IMR-90 (cell line): ENCODE results near the gene SLC35E4. TPM values are rescaled to one million over a fixed set of nuclear protein-coding genes. Genes with fewer than 3 reads are reported as not detected.

Experiments used
- ATAC-seq: fragments of 200-7000 bp; cut with Tn5 transposase; 2 replicates; pipeline ENCODE4 v1.9.1; 2020; ENCODE audit warnings: low read depth, mild to moderate bottlenecking, moderate library complexity
- BruUV-seq: library from RNA; stranded (reverse); fragments of 400-500 nt; replicated peaks from 2 replicates; lab custom pipeline; 2021; lab: Mats Ljungman, UMichigan
- CTCF ChIA-PET: fragments of 300-600 bp; formaldehyde crosslinking; extraction: SDS; loops from one replicate; lab custom pipeline; 2021; ENCODE audit warnings: antibody characterized with exemption; lab: Yijun Ruan, JAX
- POLR2A ChIA-PET: fragments of 300-600 bp; sonication (Branson Sonifier 250); formaldehyde crosslinking; loops from one replicate; lab custom pipeline; 2022; ENCODE audit warnings: antibody characterized with exemption; ENCODE audit not compliant: unreplicated experiment; lab: Charles Lee
- DNase-seq: peaks from one replicate; pipeline ENCODE4 v3.0.0; 2013
- H2AFZ ChIP-seq: replicated peaks from 2 replicates; pipeline ENCODE3; 2013; ENCODE audit warnings: low read length, mild to moderate bottlenecking; ENCODE audit not compliant: poor library complexity
- H2AK5ac ChIP-seq: 2 replicates; pipeline ENCODE4 v1.6.1; 2013; ENCODE audit warnings: low read depth, low read length, inconsistent platforms
- H2AK9ac ChIP-seq: replicated peaks from 2 replicates; pipeline ENCODE3; 2013; ENCODE audit warnings: mild to moderate bottlenecking, low read depth, low read length, moderate library complexity; ENCODE audit not compliant: poor library complexity
- H2BK120ac ChIP-seq: 2 replicates; pipeline ENCODE4 v1.6.1; 2013; ENCODE audit warnings: low read depth, low read length, inconsistent platforms
- H2BK15ac ChIP-seq: 3 replicates; pipeline ENCODE4 v1.6.1; 2013; ENCODE audit warnings: low read depth, low read length, inconsistent platforms
- H2BK20ac ChIP-seq: 2 replicates; pipeline ENCODE4 v1.6.1; 2013; ENCODE audit warnings: low read depth, mild to moderate bottlenecking, inconsistent platforms, low read length, moderate library complexity
- H2BK5ac ChIP-seq: 2 replicates; pipeline ENCODE4 v1.6.1; 2013; ENCODE audit warnings: mild to moderate bottlenecking, low read depth, low read length, inconsistent platforms; ENCODE audit not compliant: poor library complexity, severe bottlenecking
- H3K14ac ChIP-seq: replicated peaks from 2 replicates; pipeline ENCODE4 v1.6.1; 2013; ENCODE audit warnings: low read depth, low read length, inconsistent platforms
- H3K18ac ChIP-seq: 2 replicates; pipeline ENCODE4 v1.6.1; 2013; ENCODE audit warnings: low read depth, low read length, control low read depth
- H3K23ac ChIP-seq: 2 replicates; pipeline ENCODE4 v1.6.1; 2013; ENCODE audit warnings: low read depth, low read length, inconsistent platforms
- H3K27ac ChIP-seq: 2 replicates; pipeline ENCODE4 v1.5.1; 2013; ENCODE audit warnings: mild to moderate bottlenecking, control low read depth, low read length; ENCODE audit not compliant: insufficient read depth
- H3K27me3 ChIP-seq: 2 replicates; pipeline ENCODE4 v1.6.1; 2013; ENCODE audit warnings: low read length; ENCODE audit not compliant: control insufficient read depth, insufficient read depth
- H3K36me3 ChIP-seq: 2 replicates; pipeline ENCODE4 v1.6.1; 2013; ENCODE audit warnings: low read length, mixed read lengths; ENCODE audit not compliant: control insufficient read depth, insufficient read depth
- H3K4ac ChIP-seq: 2 replicates; pipeline ENCODE4 v1.6.1; 2013; ENCODE audit warnings: low read depth, low read length, inconsistent platforms
- H3K4me1 ChIP-seq: 2 replicates; pipeline ENCODE4 v1.6.1; 2013; ENCODE audit warnings: low read length, mixed read lengths; ENCODE audit not compliant: control insufficient read depth, insufficient read depth
- H3K4me2 ChIP-seq: 2 replicates; pipeline ENCODE4 v1.6.1; 2013; ENCODE audit warnings: low read depth, mild to moderate bottlenecking, control low read depth, low read length, moderate library complexity
- H3K4me3 ChIP-seq: 2 replicates; pipeline ENCODE4 v1.5.1; 2013; ENCODE audit warnings: low read depth, mild to moderate bottlenecking, control low read depth, low read length, moderate library complexity; ENCODE audit not compliant: insufficient read depth
- H3K56ac ChIP-seq: 2 replicates; pipeline ENCODE4 v1.6.1; 2013; ENCODE audit warnings: low read length, inconsistent platforms; ENCODE audit not compliant: insufficient read depth; ENCODE audit errors: extremely low read depth
- H3K79me1 ChIP-seq, 2 experiments: 2 replicates each; pipeline ENCODE4 v1.6.1; 2013; ENCODE audit warnings: low read length in 2 of 2, inconsistent platforms in 1 of 2, low read depth in 1 of 2
- H3K9ac ChIP-seq: 2 replicates; pipeline ENCODE4 v1.6.1; 2013; ENCODE audit warnings: low read depth, low read length, control low read depth
- H3K9me1 ChIP-seq: 2 replicates; pipeline ENCODE4 v1.6.1; 2013; ENCODE audit warnings: low read length, inconsistent platforms; ENCODE audit not compliant: insufficient read depth
- H3K9me3 ChIP-seq: 2 replicates; pipeline ENCODE4 v1.6.1; 2013; ENCODE audit warnings: low read length; ENCODE audit not compliant: control insufficient read depth, insufficient read depth
- H4K20me1 ChIP-seq: 2 replicates; pipeline ENCODE4 v1.6.1; 2013; ENCODE audit warnings: low read length, inconsistent platforms; ENCODE audit not compliant: insufficient read depth
- H4K5ac ChIP-seq: 2 replicates; pipeline ENCODE4 v1.6.1; 2013; ENCODE audit warnings: mild to moderate bottlenecking, low read depth, low read length, control low read depth
- H4K8ac ChIP-seq, 2 experiments: 2 replicates each; pipeline ENCODE4 v1.6.1; 2013; ENCODE audit warnings: low read depth in 2 of 2, low read length in 2 of 2, control low read depth in 1 of 2, inconsistent platforms in 1 of 2
- H4K91ac ChIP-seq: 2 replicates; pipeline ENCODE4 v1.6.1; 2013; ENCODE audit warnings: low read depth, low read length, inconsistent platforms; ENCODE audit not compliant: insufficient read depth
- BHLHE40 ChIP-seq: fragments of 150-350 bp; IDR thresholded peaks from 2 replicates; pipeline ENCODE4 v1.6.1; 2016; ENCODE audit warnings: mild to moderate bottlenecking, low read depth, low read length
- CEBPB ChIP-seq: IDR thresholded peaks from 2 replicates; pipeline ENCODE4 v1.6.1; 2012; ENCODE audit warnings: low read depth, low read length, improper control_type of control experiment
- CHD1 ChIP-seq: IDR thresholded peaks from 2 replicates; pipeline ENCODE4 v1.6.1; 2012; ENCODE audit warnings: low read depth, low read length, improper control_type of control experiment
- ELK1 ChIP-seq: fragments of 150-350 bp; IDR thresholded peaks from 2 replicates; pipeline ENCODE4 v1.6.1; 2016; ENCODE audit warnings: low read depth, mild to moderate bottlenecking, low read length, moderate library complexity, borderline replicate concordance
- FOS ChIP-seq: fragments of 150-350 bp; IDR thresholded peaks from 2 replicates; pipeline ENCODE4 v1.6.1; 2016; ENCODE audit warnings: low read depth, low read length
- MAFK ChIP-seq: IDR thresholded peaks from 2 replicates; pipeline ENCODE4 v1.6.1; 2012; ENCODE audit warnings: low read depth, low read length, improper control_type of control experiment
- MAZ ChIP-seq: IDR thresholded peaks from 2 replicates; pipeline ENCODE4 v1.6.1; 2012; ENCODE audit warnings: low read depth, mild to moderate bottlenecking, low read length, improper control_type of control experiment, moderate library complexity, borderline replicate concordance
- MXI1 ChIP-seq: IDR thresholded peaks from 2 replicates; pipeline ENCODE4 v1.6.1; 2012; ENCODE audit warnings: low read depth, mild to moderate bottlenecking, low read length, moderate library complexity, borderline replicate concordance
- NFE2L2 ChIP-seq: fragments of 150-350 bp; IDR thresholded peaks from 2 replicates; pipeline ENCODE4 v1.6.1; 2016; ENCODE audit warnings: low read depth, mild to moderate bottlenecking, low read length
- POLR2A ChIP-seq: IDR thresholded peaks from 2 replicates; pipeline ENCODE4 v1.6.1; 2012; ENCODE audit warnings: mild to moderate bottlenecking, low read depth, low read length
- RAD21 ChIP-seq: IDR thresholded peaks from 2 replicates; pipeline ENCODE4 v1.6.1; 2012; ENCODE audit warnings: low read length, improper control_type of control experiment
- RCOR1 ChIP-seq: IDR thresholded peaks from 2 replicates; pipeline ENCODE4 v1.6.1; 2012; ENCODE audit warnings: mild to moderate bottlenecking, low read length, improper control_type of control experiment; ENCODE audit not compliant: insufficient replicate concordance
- RFX5 ChIP-seq: IDR thresholded peaks from 2 replicates; pipeline ENCODE4 v1.8.0; 2012; ENCODE audit warnings: low read depth, mild to moderate bottlenecking, low read length, moderate library complexity
- SMC3 ChIP-seq: fragments of 150-350 bp; IDR thresholded peaks from 2 replicates; pipeline ENCODE4 v1.6.1; 2016; ENCODE audit warnings: low read depth, mild to moderate bottlenecking, antibody characterized with exemption, low read length, moderate library complexity
- USF2 ChIP-seq: fragments of 150-350 bp; IDR thresholded peaks from 2 replicates; pipeline ENCODE4 v1.6.1; 2017; ENCODE audit warnings: mild to moderate bottlenecking, antibody characterized with exemption, low read length, low read depth
- dilution Hi-C: fragments of 300-500 bp; cut with HindIII; formaldehyde crosslinking; loops from one replicate; pipeline ENCODE4 v1.14.3; 2018; ENCODE audit warnings: low sequenced_read_pairs; ENCODE audit not compliant: unreplicated experiment
- in situ Hi-C: fragments of 300-500 bp; cut with MboI; formaldehyde crosslinking; loops from 3 replicates; pipeline ENCODE4 v1.14.3; 2019; ENCODE audit warnings: low sequenced_read_pairs, inconsistent platforms, mixed read lengths
- intact Hi-C: fragments of 100-400 bp; cut with micrococcal nuclease; formaldehyde crosslinking; loops from 2 replicates; pipeline ENCODE4 v1.10.0; 2022
- polyA plus RNA-seq, 3 experiments: library from polyadenylated mRNA; depleted of rRNA; stranded (reverse); fragments of >200 nt; gene quantifications; 2 replicates each; pipeline ENCODE4 v1.2.3, GENCODE V29; 2012; ENCODE audit warnings: low replicate concordance in 1 of 3
- total RNA-seq: library from RNA; depleted of rRNA; stranded (reverse); fragments of >200 nt; gene quantifications from 2 replicates; pipeline ENCODE4 v1.2.3, GENCODE V29; 2012
- TF ChIP-seq, protein P1 (sequence below): conservative IDR thresholded peaks from 2 replicates; pipeline ENCODE4 v1.5.1; 2012; ENCODE audit warnings: mild to moderate bottlenecking, low read depth, low read length, improper control_type of control experiment

The SLC35E4 gene
- total and polyA plus RNA-seq, 2 of the 4 experiments (the other 2 are of a cell fraction) = 5.7 to 6.8 TPM

- Histone ChIP-seq H4K8ac (no peak overlapping the region), H2BK120ac (no peak overlapping the region), H3K9me1 (peaks cover 6% of the 10 kb centered on the region), H2AK5ac (no peak overlapping the region), H3K18ac (no peak overlapping the region), H3K56ac (no peak overlapping the region), H3K14ac (no peak overlapping the region), H3K4me3 (no peak overlapping the region), H3K27me3 (no peaks in the 10 kb centered on the region), H4K20me1 (no peaks in the 10 kb centered on the region), H3K4ac (no peak overlapping the region), H3K9ac (no peak overlapping the region), H3K27ac (no peak overlapping the region), H4K91ac (no peak overlapping the region), H2BK20ac (no peak overlapping the region), H2AK9ac (no peak overlapping the region), H2BK15ac (no peak overlapping the region), H2BK5ac (no peak overlapping the region), H3K23ac (no peak overlapping the region), H3K4me2 (no peak overlapping the region), H2AFZ (no peak overlapping the region), H4K5ac (no peak overlapping the region), H3K9me3 (no peaks in the 10 kb centered on the region), H3K36me3 (no peaks in the 10 kb centered on the region), H3K4me1 (no peaks in the 10 kb centered on the region; the same call in 1 of the 2 replicates), H3K79me1 (no peaks in the 10 kb centered on the region)
- DNase-seq (no peak), ATAC-seq (no peak)
- intact Hi-C loops (no loop called here), dilution Hi-C loops (no loop called here), in situ Hi-C loops (loop anchor here (10.0 kb wide), 1 partner anchor 290 kb away; no protein-coding TSS in a partner anchor)
- ChIA-PET POLR2A (interaction anchor here (0.6 kb wide), 1 partner anchor 14 kb away, joined by 3 read pairs; no protein-coding TSS in a partner anchor), CTCF (no interaction called here)
- TF ChIP-seq CHD1 = no peak
- no peak for TF ChIP-seq USF2
- TF ChIP-seq, protein P1, sequence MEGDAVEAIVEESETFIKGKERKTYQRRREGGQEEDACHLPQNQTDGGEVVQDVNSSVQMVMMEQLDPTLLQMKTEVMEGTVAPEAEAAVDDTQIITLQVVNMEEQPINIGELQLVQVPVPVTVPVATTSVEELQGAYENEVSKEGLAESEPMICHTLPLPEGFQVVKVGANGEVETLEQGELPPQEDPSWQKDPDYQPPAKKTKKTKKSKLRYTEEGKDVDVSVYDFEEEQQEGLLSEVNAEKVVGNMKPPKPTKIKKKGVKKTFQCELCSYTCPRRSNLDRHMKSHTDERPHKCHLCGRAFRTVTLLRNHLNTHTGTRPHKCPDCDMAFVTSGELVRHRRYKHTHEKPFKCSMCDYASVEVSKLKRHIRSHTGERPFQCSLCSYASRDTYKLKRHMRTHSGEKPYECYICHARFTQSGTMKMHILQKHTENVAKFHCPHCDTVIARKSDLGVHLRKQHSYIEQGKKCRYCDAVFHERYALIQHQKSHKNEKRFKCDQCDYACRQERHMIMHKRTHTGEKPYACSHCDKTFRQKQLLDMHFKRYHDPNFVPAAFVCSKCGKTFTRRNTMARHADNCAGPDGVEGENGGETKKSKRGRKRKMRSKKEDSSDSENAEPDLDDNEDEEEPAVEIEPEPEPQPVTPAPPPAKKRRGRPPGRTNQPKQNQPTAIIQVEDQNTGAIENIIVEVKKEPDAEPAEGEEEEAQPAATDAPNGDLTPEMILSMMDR = no peak
- no peak for TF ChIP-seq FOS
- no peak for TF ChIP-seq MXI1
- no peak for TF ChIP-seq MAZ
- no peak for TF ChIP-seq CEBPB
- no peak for TF ChIP-seq RAD21
- no peak for TF ChIP-seq MAFK
- no peak for TF ChIP-seq NFE2L2
- no peak for TF ChIP-seq RFX5
- no peak for TF ChIP-seq SMC3
- TF ChIP-seq RCOR1 = no peak
- no peak for TF ChIP-seq BHLHE40
- TF ChIP-seq POLR2A = no peak
- TF ChIP-seq ELK1 = no peak
- no TSS peak for BruUV-seq
Measured at GRCh38 chr22:30614879-30615278, 20.7 kb upstream of the SLC35E4 start.
